ENCODE data around the gene KDM4D. TPM values are rescaled to one million over a fixed set of nuclear protein-coding genes. Genes with fewer than 3 reads are reported as not detected.

Gene KDM4D
- total and polyA plus RNA-seq, 9 of the 15 experiments (the other 6 are each of a cell fraction or from before 2014, with no cell fraction given): 0.34 to 1.1 (median 0.50) TPM

DNA sequence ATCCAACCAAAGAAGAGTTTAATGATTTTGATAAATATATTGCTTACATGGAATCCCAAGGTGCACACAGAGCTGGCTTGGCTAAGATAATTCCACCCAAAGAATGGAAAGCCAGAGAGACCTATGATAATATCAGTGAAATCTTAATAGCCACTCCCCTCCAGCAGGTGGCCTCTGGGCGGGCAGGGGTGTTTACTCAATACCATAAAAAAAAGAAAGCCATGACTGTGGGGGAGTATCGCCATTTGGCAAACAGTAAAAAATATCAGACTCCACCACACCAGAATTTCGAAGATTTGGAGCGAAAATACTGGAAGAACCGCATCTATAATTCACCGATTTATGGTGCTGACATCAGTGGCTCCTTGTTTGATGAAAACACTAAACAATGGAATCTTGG lies 23.9 kb downstream of the KDM4D start:
- H3K27ac ChIP-seq (ENCODE audit: extremely low read depth, low read depth, low read length): no peak overlapping the region
- in situ Hi-C loops (cut with MboI) (no loop called here), intact Hi-C loops (cut with micrococcal nuclease) (no loop called here)
- FAIRE-seq: no peak
- peaks cover 0 to 5% of the 10 kb centered on the region in 2 experiments; a peak in 2 of 5 replicates for H3K4me1 ChIP-seq (replicated peaks in 1 of 2; ENCODE audit: control insufficient read depth in 2 of 2, insufficient read depth in 2 of 2, low read length in 2 of 2)
- POLR2A ChIA-PET: no interaction called here
- CTCF ChIA-PET (ENCODE audit: low intra/inter-chr PET ratio): no interaction called here
- no peaks in the 10 kb centered on the region for H3K9me1 ChIP-seq (ENCODE audit: control insufficient read depth, insufficient read depth, low read length)
- 7% methylated on average over 6 of the region's 6 CpGs for WGBS (ENCODE audit: insufficient coverage, low coverage, missing lambda C conversion rate)
- peak; percentile 13 to 43 (median 32) for DNase-seq (ENCODE audit: extremely low read depth in 1 of 4, low spot score in 3 of 4)
- no peaks in the 10 kb centered on the region for H4K20me1 ChIP-seq (replicated peaks; ENCODE audit: control insufficient read depth, insufficient read depth, low read length)
- no peak overlapping the region for H3K4me2 ChIP-seq (ENCODE audit: insufficient read depth, low read length)
- no peak overlapping the region for H3K4me3 ChIP-seq
- H2AFZ ChIP-seq (ENCODE audit: low read depth, low read length): no peak overlapping the region
- H3K9me3 ChIP-seq (replicated peaks; ENCODE audit: control insufficient read depth, insufficient read depth, low read depth, low read length): no peaks in the 10 kb centered on the region
- H3K36me3 ChIP-seq (ENCODE audit: control insufficient read depth, insufficient read depth, low read length): no peaks in the 10 kb centered on the region
- ATAC-seq: peak; percentile 81
- H3K27me3 ChIP-seq (ENCODE audit: control insufficient read depth in 2 of 2, insufficient read depth in 2 of 2, low read length in 2 of 2): no peaks in the 10 kb centered on the region; a peak in 1 of 5 replicates
- no peaks in the 10 kb centered on the region for H3K79me2 ChIP-seq (ENCODE audit: control insufficient read depth, insufficient read depth, low read length)
- BruUV-seq (replicated peaks): no TSS peak
- H3K9ac ChIP-seq (ENCODE audit: insufficient read depth in 1 of 2, low read depth in 2 of 2, low read length in 2 of 2): no peak overlapping the region
- TF ChIP-seq ZNF830 (CRISPR knock-in tag; IDR thresholded peaks at IDR 0.05) (no peak), ZNF282 (CRISPR knock-in tag; IDR thresholded peaks at IDR 0.05) (no peak), FOXA1 (IDR thresholded peaks at IDR 0.05; ENCODE audit: borderline replicate concordance) (no peak), YBX1 (IDR thresholded peaks at IDR 0.05) (no peak), ZKSCAN1 (IDR thresholded peaks at IDR 0.05; ENCODE audit: low read depth, low read length) (0 out of 2 replicates have a peak, but pooled peaks have one; percentile 20), SOX6 (IDR thresholded peaks at IDR 0.05) (0 out of 2 replicates have a peak, but pooled peaks have one; percentile 35), ARID1B (IDR thresholded peaks at IDR 0.05) (peak; percentile 29; the same call in 1 of the 2 replicates), TEAD4 (IDR thresholded peaks at IDR 0.05; ENCODE audit: low read length) (peak; percentile 52; the same call in 1 of the 2 replicates), TEAD4 (CRISPR knock-in tag; IDR thresholded peaks at IDR 0.05; ENCODE audit: borderline replicate concordance) (no peak)
- TF ChIP-seq, protein P1, sequence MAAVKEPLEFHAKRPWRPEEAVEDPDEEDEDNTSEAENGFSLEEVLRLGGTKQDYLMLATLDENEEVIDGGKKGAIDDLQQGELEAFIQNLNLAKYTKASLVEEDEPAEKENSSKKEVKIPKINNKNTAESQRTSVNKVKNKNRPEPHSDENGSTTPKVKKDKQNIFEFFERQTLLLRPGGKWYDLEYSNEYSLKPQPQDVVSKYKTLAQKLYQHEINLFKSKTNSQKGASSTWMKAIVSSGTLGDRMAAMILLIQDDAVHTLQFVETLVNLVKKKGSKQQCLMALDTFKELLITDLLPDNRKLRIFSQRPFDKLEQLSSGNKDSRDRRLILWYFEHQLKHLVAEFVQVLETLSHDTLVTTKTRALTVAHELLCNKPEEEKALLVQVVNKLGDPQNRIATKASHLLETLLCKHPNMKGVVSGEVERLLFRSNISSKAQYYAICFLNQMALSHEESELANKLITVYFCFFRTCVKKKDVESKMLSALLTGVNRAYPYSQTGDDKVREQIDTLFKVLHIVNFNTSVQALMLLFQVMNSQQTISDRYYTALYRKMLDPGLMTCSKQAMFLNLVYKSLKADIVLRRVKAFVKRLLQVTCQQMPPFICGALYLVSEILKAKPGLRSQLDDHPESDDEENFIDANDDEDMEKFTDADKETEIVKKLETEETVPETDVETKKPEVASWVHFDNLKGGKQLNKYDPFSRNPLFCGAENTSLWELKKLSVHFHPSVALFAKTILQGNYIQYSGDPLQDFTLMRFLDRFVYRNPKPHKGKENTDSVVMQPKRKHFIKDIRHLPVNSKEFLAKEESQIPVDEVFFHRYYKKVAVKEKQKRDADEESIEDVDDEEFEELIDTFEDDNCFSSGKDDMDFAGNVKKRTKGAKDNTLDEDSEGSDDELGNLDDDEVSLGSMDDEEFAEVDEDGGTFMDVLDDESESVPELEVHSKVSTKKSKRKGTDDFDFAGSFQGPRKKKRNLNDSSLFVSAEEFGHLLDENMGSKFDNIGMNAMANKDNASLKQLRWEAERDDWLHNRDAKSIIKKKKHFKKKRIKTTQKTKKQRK (IDR thresholded peaks at IDR 0.05; ENCODE audit: borderline replicate concordance, low read depth, low read length): no peak
- TF ChIP-seq, protein P2, sequence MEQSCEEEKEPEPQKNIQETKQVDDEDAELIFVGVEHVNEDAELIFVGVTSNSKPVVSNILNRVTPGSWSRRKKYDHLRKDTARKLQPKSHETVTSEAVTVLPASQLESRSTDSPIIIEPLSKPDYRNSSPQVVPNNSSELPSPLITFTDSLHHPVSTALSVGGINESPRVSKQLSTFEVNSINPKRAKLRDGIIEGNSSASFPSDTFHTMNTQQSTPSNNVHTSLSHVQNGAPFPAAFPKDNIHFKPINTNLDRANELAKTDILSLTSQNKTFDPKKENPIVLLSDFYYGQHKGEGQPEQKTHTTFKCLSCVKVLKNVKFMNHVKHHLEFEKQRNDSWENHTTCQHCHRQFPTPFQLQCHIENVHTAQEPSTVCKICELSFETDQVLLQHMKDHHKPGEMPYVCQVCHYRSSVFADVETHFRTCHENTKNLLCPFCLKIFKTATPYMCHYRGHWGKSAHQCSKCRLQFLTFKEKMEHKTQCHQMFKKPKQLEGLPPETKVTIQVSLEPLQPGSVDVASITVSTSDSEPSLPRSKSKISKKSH (CRISPR knock-in tag; IDR thresholded peaks at IDR 0.05): no peak
- TF ChIP-seq, protein P3, sequence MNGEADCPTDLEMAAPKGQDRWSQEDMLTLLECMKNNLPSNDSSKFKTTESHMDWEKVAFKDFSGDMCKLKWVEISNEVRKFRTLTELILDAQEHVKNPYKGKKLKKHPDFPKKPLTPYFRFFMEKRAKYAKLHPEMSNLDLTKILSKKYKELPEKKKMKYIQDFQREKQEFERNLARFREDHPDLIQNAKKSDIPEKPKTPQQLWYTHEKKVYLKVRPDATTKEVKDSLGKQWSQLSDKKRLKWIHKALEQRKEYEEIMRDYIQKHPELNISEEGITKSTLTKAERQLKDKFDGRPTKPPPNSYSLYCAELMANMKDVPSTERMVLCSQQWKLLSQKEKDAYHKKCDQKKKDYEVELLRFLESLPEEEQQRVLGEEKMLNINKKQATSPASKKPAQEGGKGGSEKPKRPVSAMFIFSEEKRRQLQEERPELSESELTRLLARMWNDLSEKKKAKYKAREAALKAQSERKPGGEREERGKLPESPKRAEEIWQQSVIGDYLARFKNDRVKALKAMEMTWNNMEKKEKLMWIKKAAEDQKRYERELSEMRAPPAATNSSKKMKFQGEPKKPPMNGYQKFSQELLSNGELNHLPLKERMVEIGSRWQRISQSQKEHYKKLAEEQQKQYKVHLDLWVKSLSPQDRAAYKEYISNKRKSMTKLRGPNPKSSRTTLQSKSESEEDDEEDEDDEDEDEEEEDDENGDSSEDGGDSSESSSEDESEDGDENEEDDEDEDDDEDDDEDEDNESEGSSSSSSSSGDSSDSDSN (IDR thresholded peaks at IDR 0.05; ENCODE audit: borderline replicate concordance in 1 of 2, low read depth in 2 of 2, low read length in 2 of 2): no peak

Measured in K562 (cell line).